T-cell (primary cell): ENCODE results near the gene TIMP2. TPM values are rescaled to one million over a fixed set of nuclear protein-coding genes. Genes with fewer than 3 reads are reported as not detected.

ENCODE experiments used
- ATAC-seq, 4 experiments: fragments of 200-7000 bp in 3 of 4; fragments of 150-1000 bp in 1 of 4; cut with Tn5 transposase; replicated peaks in 1 of 4; 1 replicate in 3 of 4; 2 replicates in 1 of 4; pipeline ENCODE4 v1.10.0; 2021; ENCODE audit warnings: moderate library complexity in 3 of 4, mild to moderate bottlenecking in 2 of 4, moderate number of reproducible peaks in 1 of 4
- CTCF ChIA-PET, 2 donors: fragments of 300-600 bp; sonication (Branson Sonifier 250); formaldehyde crosslinking; loops; one replicate each; lab custom pipeline; 2022; ENCODE audit warnings: antibody characterized with exemption in 2 of 2; lab: Charles Lee
- POLR2A ChIA-PET, 2 donors: fragments of 300-600 bp; sonication (Branson Sonifier 250); formaldehyde crosslinking; loops; one replicate each; lab custom pipeline; 2022; ENCODE audit warnings: antibody characterized with exemption in 2 of 2; lab: Charles Lee
- DNase-seq, 35 experiments: peaks; one replicate each; pipeline versions ENCODE4 v3.0.0 to v3.0.0-alpha.2; 2013 to 2023
- H3K27ac ChIP-seq: one replicate; pipeline ENCODE4 v1.5.1; 2013; ENCODE audit warnings: low read length
- H3K27me3 ChIP-seq, 2 experiments: replicated peaks in 1 of 2; 1 replicate in 1 of 2; 2 replicates in 1 of 2; pipeline versions ENCODE4 v1.6.1 to v1.7.0; 2013; ENCODE audit warnings: low read length in 1 of 2, mixed read lengths in 1 of 2; ENCODE audit not compliant: control insufficient read depth in 2 of 2, insufficient read depth in 2 of 2; ENCODE audit errors: extremely low read depth in 1 of 2
- H3K36me3 ChIP-seq, 2 donors: 1 replicate in 1 of 2; 2 replicates in 1 of 2; pipeline versions ENCODE4 v1.6.1 to v1.7.0; 2013; ENCODE audit warnings: low read length in 1 of 2; ENCODE audit not compliant: control insufficient read depth in 2 of 2, insufficient read depth in 1 of 2; ENCODE audit errors: extremely low read depth in 1 of 2
- H3K4me1 ChIP-seq, 2 experiments: 1 replicate in 1 of 2; 2 replicates in 1 of 2; pipeline versions ENCODE4 v1.6.1 to v1.7.0; 2013; ENCODE audit warnings: low read length in 2 of 2, mixed read lengths in 1 of 2; ENCODE audit not compliant: insufficient read depth in 2 of 2, control insufficient read depth in 1 of 2; ENCODE audit errors: extremely low read depth in 1 of 2
- H3K4me3 ChIP-seq, 2 donors: 1 replicate in 1 of 2; 2 replicates in 1 of 2; pipeline versions ENCODE4 v1.5.1 to v1.7.0; 2013; ENCODE audit warnings: mild to moderate bottlenecking in 2 of 2, low read length in 1 of 2, moderate library complexity in 1 of 2; ENCODE audit not compliant: control insufficient read depth in 1 of 2; ENCODE audit errors: extremely low read depth in 1 of 2
- H3K9me3 ChIP-seq: 2 replicates; pipeline ENCODE4 v1.7.0; 2013
- H3K27ac Mint-ChIP-seq, 2 donors: one replicate each; pipeline ENCODE4 v1.8.0; 2020 to 2021; ENCODE audit warnings: mild to moderate bottlenecking in 2 of 2, mixed read lengths in 2 of 2
- H3K27me3 Mint-ChIP-seq, 2 donors: one replicate each; pipeline ENCODE4 v1.8.0; 2021 to 2022; ENCODE audit warnings: mixed read lengths in 2 of 2
- H3K36me3 Mint-ChIP-seq: one replicate; pipeline ENCODE4 v1.8.0; 2021; ENCODE audit warnings: mixed read lengths
- H3K4me1 Mint-ChIP-seq, 3 donors: one replicate each; pipeline ENCODE4 v1.8.0; 2020 to 2022; ENCODE audit warnings: mixed read lengths in 3 of 3, mild to moderate bottlenecking in 1 of 3
- H3K4me3 Mint-ChIP-seq, 3 donors: one replicate each; pipeline ENCODE4 v1.8.0; 2020 to 2022; ENCODE audit warnings: mild to moderate bottlenecking in 3 of 3, mixed read lengths in 3 of 3, moderate library complexity in 3 of 3
- H3K9me3 Mint-ChIP-seq, 3 donors: one replicate each; pipeline ENCODE4 v1.8.0; 2020 to 2022; ENCODE audit warnings: mixed read lengths in 3 of 3
- WGBS: methylation state at CpG from one replicate; pipeline ENCODE4 v1.1.5; 2013; ENCODE audit warnings: missing lambda C conversion rate; ENCODE audit not compliant: insufficient coverage; 5-methylcytosine and 5-hydroxymethylcytosine counted together
- total RNA-seq, 35 experiments: library from RNA in 6 of 35; stranded (reverse) in 6 of 35; fragments of 120-200 nt in 1 of 35; gene quantifications; one replicate each; pipeline versions ENCODE4 v1.2.1 to v1.2.4 and lab custom pipeline; 2013 to 2026

The TIMP2 gene
- total RNA-seq, 5 donors from 2014 or later (not counting 1 experiment from before 2014, with no cell fraction given) = 5.1 to 6.7 (median 6.5) TPM

GRCh38 chr17:78831688-78832540, 93.3 kb downstream of the TIMP2 start:
- Histone ChIP-seq H3K4me1 (no peaks in the 10 kb centered on the region), H3K4me3 (no peak overlapping the region), H3K9me3 (no peaks in the 10 kb centered on the region), H3K36me3 (peaks cover 15 to 95% of the 10 kb centered on the region in 2 donors), H3K27me3 (no peaks in the 10 kb centered on the region), H3K27ac (no peak overlapping the region)
- ChIA-PET CTCF (interaction anchor here in 1 of 2 donors (0.6 to 1.2 kb wide), 4 partner anchors 13 to 628 kb away, joined by 3 to 9 read pairs (median 4); no protein-coding TSS in a partner anchor), POLR2A (interaction anchor here (0.6 to 1.2 kb wide), 4 partner anchors 8 to 50 kb away, joined by 3 to 7 read pairs (median 6); partner anchors contain the start of gene USP36 (in 1 of the 2))
- peak in 1 of 4 experiments; percentile 11 for ATAC-seq
- Mint-ChIP-seq H3K36me3 (peaks cover 78% of the 10 kb centered on the region), H3K27me3 (no peaks in the 10 kb centered on the region), H3K4me1 (peaks cover 22 to 35% (median 30%) of the 10 kb centered on the region in 3 donors), H3K9me3 (no peaks in the 10 kb centered on the region), H3K4me3 (no peak overlapping the region), H3K27ac (peak overlapping the region in 1 of 2 donors; percentile 34)
- 100% methylated on average over 4 of the region's 15 CpGs for WGBS
- DNase-seq = no peak

- Mint-ChIP-seq H3K4me1 (peaks cover 22 to 39% (median 31%) of the 10 kb centered on the region in 3 donors), H3K9me3 (no peaks in the 10 kb centered on the region), H3K27me3 (no peaks in the 10 kb centered on the region), H3K36me3 (peaks cover 78% of the 10 kb centered on the region), H3K27ac (no peak overlapping the region), H3K4me3 (no peak overlapping the region)
- peaks cover 9 to 95% of the 10 kb centered on the region in 2 donors for H3K36me3 ChIP-seq
- no peaks in the 10 kb centered on the region for H3K4me1 ChIP-seq
- CTCF ChIA-PET = no interaction called here
- H3K27me3 ChIP-seq = no peaks in the 10 kb centered on the region
- 100% methylated on average over 2 of the region's 6 CpGs for WGBS
- DNase-seq (no peak), ATAC-seq (no peak)
- H3K4me3 ChIP-seq = no peak overlapping the region
- POLR2A ChIA-PET = interaction anchor here (0.6 to 1.0 kb wide), 2 partner anchors 9 to 97 kb away, joined by 3 to 11 read pairs; no protein-coding TSS in a partner anchor
- no peaks in the 10 kb centered on the region for H3K9me3 ChIP-seq
- H3K27ac ChIP-seq = no peak overlapping the region
Measured at GRCh38 chr17:78829477-78829876, 95.7 kb downstream of the TIMP2 start.

DNA sequence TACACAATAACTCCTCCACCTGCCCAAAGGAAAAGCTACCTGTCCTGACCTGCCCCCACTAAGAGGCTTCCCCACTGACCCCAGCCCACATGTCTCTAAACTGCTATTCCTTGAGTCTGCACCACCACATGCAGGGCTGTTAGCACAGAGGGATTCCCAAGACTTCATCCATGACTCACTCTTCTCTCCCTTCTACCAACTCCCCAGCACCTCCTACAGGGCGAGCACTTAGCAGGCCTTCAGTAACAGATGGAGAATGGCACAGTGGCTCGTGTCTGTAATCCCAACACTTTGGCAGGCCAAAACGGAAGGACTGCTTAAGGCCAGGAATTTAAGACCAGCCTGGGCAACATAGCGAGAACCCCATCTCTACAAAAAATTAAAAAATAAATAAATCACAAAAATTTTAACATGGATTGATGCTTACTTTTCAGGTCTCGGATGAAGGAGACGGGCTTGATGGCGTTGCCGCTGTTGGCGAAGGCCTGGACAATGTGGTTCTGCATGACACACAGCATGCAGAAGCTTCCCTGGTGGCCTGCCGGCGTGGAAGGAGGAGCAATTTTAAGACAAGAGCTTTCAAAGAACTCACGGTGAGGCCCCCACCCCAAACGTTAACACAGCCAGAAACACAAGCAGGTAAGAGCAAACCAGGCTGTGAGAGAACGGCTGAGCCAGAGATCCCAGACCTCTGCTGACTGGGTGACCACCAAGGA, 96.6 kb downstream of the TIMP2 start:
- Mint-ChIP-seq H3K4me1 (peaks cover 27 to 46% (median 39%) of the 10 kb centered on the region in 3 donors), H3K27me3 (no peaks in the 10 kb centered on the region), H3K4me3 (no peak overlapping the region), H3K36me3 (peaks cover 82% of the 10 kb centered on the region), H3K27ac (peak overlapping the region; percentile 15 to 80), H3K9me3 (no peaks in the 10 kb centered on the region)
- H3K4me1 ChIP-seq = no peaks in the 10 kb centered on the region
- ChIA-PET POLR2A (interaction anchor here (0.6 to 1.3 kb wide), 3 partner anchors 9 to 100 kb away, joined by 3 to 5 read pairs (median 4); no protein-coding TSS in a partner anchor), CTCF (no interaction called here)
- 100% methylated on average over 10 of the region's 14 CpGs for WGBS
- H3K36me3 ChIP-seq = peaks cover 9 to 95% of the 10 kb centered on the region in 2 donors
- H3K9me3 ChIP-seq = no peaks in the 10 kb centered on the region
- DNase-seq (no peak), ATAC-seq (peak in 1 of 4 experiments; percentile 21)
- H3K27ac ChIP-seq = no peak overlapping the region
- no peak overlapping the region for H3K4me3 ChIP-seq
- no peaks in the 10 kb centered on the region for H3K27me3 ChIP-seq

- Mint-ChIP-seq H3K36me3 (peaks cover 83% of the 10 kb centered on the region), H3K4me1 (peaks cover 29 to 52% (median 47%) of the 10 kb centered on the region in 3 donors), H3K27ac (peak overlapping the region; percentile 19 to 68), H3K9me3 (no peaks in the 10 kb centered on the region), H3K27me3 (no peaks in the 10 kb centered on the region), H3K4me3 (no peak overlapping the region)
- no peak overlapping the region for H3K4me3 ChIP-seq
- POLR2A ChIA-PET = interaction anchor here in 1 of 2 donors (1.1 kb wide), 1 partner anchor 98 kb away, joined by 5 read pairs; no protein-coding TSS in a partner anchor
- no peak for ATAC-seq
- WGBS = 97% methylated on average over 16 of the region's 21 CpGs
- no peak overlapping the region for H3K27ac ChIP-seq
- no peaks in the 10 kb centered on the region for H3K27me3 ChIP-seq
- no peaks in the 10 kb centered on the region for H3K4me1 ChIP-seq
- H3K36me3 ChIP-seq = peaks cover 9 to 93% of the 10 kb centered on the region in 2 donors
- DNase-seq = no peak
- CTCF ChIA-PET = interaction anchor here in 1 of 2 donors (0.5 to 1.0 kb wide), 3 partner anchors 8 to 28 kb away, joined by 3 read pairs; no protein-coding TSS in a partner anchor
- no peaks in the 10 kb centered on the region for H3K9me3 ChIP-seq
Measured at GRCh38 chr17:78826836-78827509, 98.2 kb downstream of the TIMP2 start.

DNA sequence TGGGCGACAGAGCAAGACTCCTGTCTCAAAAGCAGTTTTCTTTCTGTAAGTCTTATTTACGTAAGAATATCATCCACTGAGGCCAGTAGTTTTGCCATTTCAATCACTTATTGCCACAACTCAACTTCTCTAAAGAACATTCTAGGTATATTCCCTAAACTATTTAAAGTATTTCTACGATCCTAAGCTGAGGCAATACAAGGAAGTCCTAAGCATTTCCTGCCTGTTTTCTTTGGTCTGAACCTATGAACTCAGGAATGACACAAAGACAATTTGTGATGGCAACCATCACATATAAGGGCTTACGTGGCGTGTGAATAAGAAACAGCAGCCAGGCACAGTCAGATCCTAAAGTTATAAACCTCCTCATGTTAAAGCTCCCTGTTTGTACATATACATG, 98.8 kb downstream of the TIMP2 start:
- H3K9me3 ChIP-seq = no peaks in the 10 kb centered on the region
- Mint-ChIP-seq H3K9me3 (no peaks in the 10 kb centered on the region), H3K36me3 (peaks cover 82% of the 10 kb centered on the region), H3K4me1 (peaks cover 29 to 52% (median 47%) of the 10 kb centered on the region in 3 donors), H3K4me3 (no peak overlapping the region), H3K27ac (peak overlapping the region in 1 of 2 donors; percentile 68), H3K27me3 (no peaks in the 10 kb centered on the region)
- CTCF ChIA-PET = interaction anchor here in 1 of 2 donors (0.5 to 0.6 kb wide), 2 partner anchors 9 to 27 kb away, joined by 3 read pairs; no protein-coding TSS in a partner anchor
- peaks cover 9 to 93% of the 10 kb centered on the region in 2 donors for H3K36me3 ChIP-seq
- no peak overlapping the region for H3K27ac ChIP-seq
- ATAC-seq (no peak), DNase-seq (no peak)
- 93% methylated on average over 3 of the region's 5 CpGs for WGBS
- POLR2A ChIA-PET = no interaction called here
- H3K4me3 ChIP-seq = no peak overlapping the region
- H3K4me1 ChIP-seq = no peaks in the 10 kb centered on the region
- H3K27me3 ChIP-seq = no peaks in the 10 kb centered on the region
